Pancreas (tissue), 10 donors: ENCODE measurements around the gene PJA2. TPM values are rescaled to one million over a fixed set of nuclear protein-coding genes. Genes with fewer than 3 reads are reported as not detected.

Experiments used
- ATAC-seq, 4 donors: fragments of 200-7000 bp; cut with Tn5 transposase; one replicate each; pipeline versions ENCODE4 v1.8.0 to v1.9.1; 2020; ENCODE audit warnings: mild to moderate bottlenecking in 4 of 4, moderate library complexity in 4 of 4
- DNase-seq, 6 donors: peaks; one replicate each; pipeline ENCODE4 v3.0.0-alpha.2; 2020
- FAIRE-seq: peaks from 2 replicates; lab custom pipeline; 2012; peaks lifted over from hg19 to GRCh38; lab: Jason Lieb, UNC
- H3K27ac ChIP-seq, 4 donors: fragments of 200-600 bp; sonication (generic); 1 replicate in 3 of 4; 2 replicates in 1 of 4; pipeline versions ENCODE4 v1.5.0 to v1.8.0; 2020
- H3K27me3 ChIP-seq, 4 donors: fragments of 200-600 bp; one replicate each; pipeline ENCODE4 v1.8.0; 2021
- H3K36me3 ChIP-seq, 3 donors: fragments of 200-600 bp; sonication (generic) in 1 of 3; one replicate each; pipeline versions ENCODE4 v1.5.0 to v1.8.0; 2020 to 2021
- H3K4me1 ChIP-seq, 3 donors: fragments of 200-600 bp; one replicate each; pipeline ENCODE4 v1.8.0; 2021
- H3K4me3 ChIP-seq, 4 donors: fragments of 200-600 bp; sonication (generic) in 2 of 4; one replicate each; pipeline versions ENCODE4 v1.5.0 to v1.8.0; 2020 to 2021
- H3K9me3 ChIP-seq, 4 donors: fragments of 200-600 bp; one replicate each; pipeline ENCODE4 v1.8.0; 2021
- CTCF ChIP-seq, 4 donors: fragments of 200-600 bp; sonication (generic) in 3 of 4; IDR thresholded peaks; one replicate each; pipeline versions ENCODE4 v1.5.0 to v1.8.0; 2021; ENCODE audit warnings: antibody characterized with exemption in 4 of 4
- WGBS, 2 donors: extraction: QIAGEN DNeasy Blood & Tissue Kit; methylation state at CpG; one replicate each; pipeline ENCODE4 v1.1.7; 2013; 5-methylcytosine and 5-hydroxymethylcytosine counted together
- intact Hi-C, 3 donors: fragments of 100-400 bp; cut with DNase I; formaldehyde crosslinking; loops; one replicate each; pipeline versions ENCODE4 v1.11.1 to v1.14.2; 2022
- polyA plus RNA-seq, 2 donors: library from polyadenylated mRNA; stranded (reverse); fragments of 200-250 nt; gene quantifications; one replicate each; pipeline ENCODE4 v1.2.3, GENCODE V29; 2013
- total RNA-seq, 6 donors: library from RNA; stranded (reverse); fragmentation: NEBNext Ultra II Directional in 4 of 6; extraction: Animal tissue kit (Norgen Biotek cat#: 25700) in 4 of 6; gene quantifications; one replicate each; pipeline versions ENCODE4 v1.2.1 to v1.2.4, GENCODE V29; 2021 to 2023
- donor health status: healthy with polysubstance abuse.
- donor health status: DM: no; HTN: no; CAD: no; lungs with moderate emphysema.
- donor health status: DM: no; HTN: no; CAD: no.
- donor health status: control.
- donor health status: control.
- donor health status: Bipolar disorder and iron deficiency.
- donor health status: DM: yes; HTN: yes; CAD: no.
- donor health status: DM: no; HTN: no; CAD: no.
- donor health status: DM: no; HTN: no; CAD: no.
- donor health status: DM: yes; HTN: yes; CAD: no.

The PJA2 gene
- total and polyA plus RNA-seq, 8 donors: 10.4 to 49.7 (median 31.1) TPM

GRCh38 chr5:109370343-109370742 lies 39.4 kb downstream of the PJA2 start:
- no peaks in the 10 kb centered on the region for H3K27me3 ChIP-seq
- 94 to 95% methylated on average over 2 of the region's 2 CpGs for WGBS, 2 donors
- peaks cover 3 to 7% (median 4%) of the 10 kb centered on the region in 3 donors for H3K4me1 ChIP-seq
- no peak overlapping the region for H3K4me3 ChIP-seq
- intact Hi-C loops: no loop called here
- H3K27ac ChIP-seq: no peak overlapping the region
- peaks cover 0 to 24% (median 8%) of the 10 kb centered on the region in 3 donors for H3K36me3 ChIP-seq
- FAIRE-seq (no peak), DNase-seq (no peak), ATAC-seq (no peak)
- peaks cover 0 to 8% (median 0%) of the 10 kb centered on the region in 4 donors for H3K9me3 ChIP-seq
- TF ChIP-seq CTCF (IDR thresholded peaks at IDR 0.05): no peak

- H3K9me3 ChIP-seq: peaks cover 0 to 8% (median 0%) of the 10 kb centered on the region in 4 donors
- no peak for TF ChIP-seq CTCF (IDR thresholded peaks at IDR 0.05)
- H3K4me3 ChIP-seq: no peak overlapping the region
- FAIRE-seq (no peak), ATAC-seq (no peak), DNase-seq (no peak)
- no peak overlapping the region for H3K27ac ChIP-seq
- no peaks in the 10 kb centered on the region for H3K4me1 ChIP-seq
- intact Hi-C loops: no loop called here
- peaks cover 0 to 48% (median 10%) of the 10 kb centered on the region in 3 donors for H3K36me3 ChIP-seq
- H3K27me3 ChIP-seq: no peaks in the 10 kb centered on the region
Measured at GRCh38 chr5:109365653-109366052, 44.1 kb downstream of the PJA2 start.

- Histone ChIP-seq H3K36me3 (peaks cover 0 to 49% (median 12%) of the 10 kb centered on the region in 3 donors), H3K27ac (no peak overlapping the region), H3K4me1 (no peaks in the 10 kb centered on the region), H3K9me3 (peaks cover 0 to 8% (median 0%) of the 10 kb centered on the region in 4 donors), H3K4me3 (no peak overlapping the region), H3K27me3 (no peaks in the 10 kb centered on the region)
- TF ChIP-seq CTCF (IDR thresholded peaks at IDR 0.05): no peak
- intact Hi-C loops: no loop called here
- no peak for FAIRE-seq
- ATAC-seq: no peak
- DNase-seq: no peak
- WGBS, 2 donors: 94 to 95% methylated on average over 3 of the region's 3 CpGs
Measured at GRCh38 chr5:109364977-109365376, 44.8 kb downstream of the PJA2 start.

GRCh38 chr5:109359642-109360041 lies 50.1 kb downstream of the PJA2 start:
- DNase-seq (no peak), FAIRE-seq (no peak), ATAC-seq (no peak)
- intact Hi-C loops: no loop called here
- H3K4me1 ChIP-seq: no peaks in the 10 kb centered on the region
- no peak overlapping the region for H3K27ac ChIP-seq
- peaks cover 0 to 24% (median 4%) of the 10 kb centered on the region in 3 donors for H3K36me3 ChIP-seq
- no peak for TF ChIP-seq CTCF (IDR thresholded peaks at IDR 0.05)
- no peaks in the 10 kb centered on the region for H3K27me3 ChIP-seq
- no peak overlapping the region for H3K4me3 ChIP-seq
- no peaks in the 10 kb centered on the region for H3K9me3 ChIP-seq
- 70 to 76% methylated on average over 3 of the region's 3 CpGs for WGBS, 2 donors

- no peak for FAIRE-seq
- intact Hi-C loops: no loop called here
- no peak overlapping the region for H3K27ac ChIP-seq
- no peak overlapping the region for H3K4me3 ChIP-seq
- no peaks in the 10 kb centered on the region for H3K27me3 ChIP-seq
- WGBS, 2 donors: 89 to 93% methylated on average over 2 of the region's 2 CpGs
- ATAC-seq: no peak
- no peaks in the 10 kb centered on the region for H3K9me3 ChIP-seq
- no peak for DNase-seq
- H3K36me3 ChIP-seq: peaks cover 0 to 20% (median 4%) of the 10 kb centered on the region in 3 donors
- TF ChIP-seq CTCF (IDR thresholded peaks at IDR 0.05): no peak
- no peaks in the 10 kb centered on the region for H3K4me1 ChIP-seq
Measured at GRCh38 chr5:109357807-109358206, 52.0 kb downstream of the PJA2 start.
